HepG2 (cell line): ENCODE measurements around the gene IFNG-AS1.

Source experiments
- ESRRA ChIP-seq: sonication (generic); formaldehyde crosslinking; IDR thresholded peaks from 2 replicates; pipeline ENCODE4 v1.5.1; 2020; ENCODE audit warnings: mild to moderate bottlenecking, low read depth, missing genetic modification reagents
- ETS1 ChIP-seq: sonication (generic); formaldehyde crosslinking; IDR thresholded peaks from 2 replicates; pipeline ENCODE4 v1.4.0; 2020; ENCODE audit warnings: missing genetic modification reagents
- EZH2 ChIP-seq: conservative IDR thresholded peaks from 2 replicates; pipeline ENCODE4 v1.6.1; 2012; ENCODE audit warnings: mild to moderate bottlenecking, low read depth, low read length, moderate library complexity
- GTF2F1 ChIP-seq: fragments of 150-350 bp; IDR thresholded peaks from 2 replicates; pipeline ENCODE4 v1.6.1; 2014; ENCODE audit warnings: low read length
- MYNN ChIP-seq: sonication (generic); formaldehyde crosslinking; IDR thresholded peaks from 2 replicates; pipeline ENCODE4 v1.4.0; 2020; ENCODE audit warnings: mild to moderate bottlenecking, low read depth, missing genetic modification reagents
- POLR2AphosphoS2 ChIP-seq: IDR thresholded peaks from 2 replicates; pipeline ENCODE4 v1.6.1; 2011; ENCODE audit warnings: low read depth, low read length, improper control_type of control experiment
- PRDM4 ChIP-seq: sonication (generic); formaldehyde crosslinking; IDR thresholded peaks from 2 replicates; pipeline ENCODE4 v1.9.0; 2021; ENCODE audit warnings: missing genetic modification reagents, borderline replicate concordance
- RXRA ChIP-seq: sonication (generic); formaldehyde crosslinking; IDR thresholded peaks from 2 replicates; pipeline ENCODE4 v1.5.1; 2020; ENCODE audit warnings: missing genetic modification reagents
- TCF7 ChIP-seq: sonication (generic); IDR thresholded peaks from 2 replicates; pipeline ENCODE4 v1.6.1; 2016; ENCODE audit warnings: antibody characterized with exemption, low read depth
- ZNF274 ChIP-seq: sonication (generic); formaldehyde crosslinking; IDR thresholded peaks from 2 replicates; pipeline ENCODE4 v1.5.1; 2020; ENCODE audit warnings: mild to moderate bottlenecking, missing genetic modification reagents
- ZNF30 ChIP-seq: sonication (generic); formaldehyde crosslinking; IDR thresholded peaks from 2 replicates; pipeline ENCODE4 v1.5.0; 2020; ENCODE audit warnings: mild to moderate bottlenecking, missing genetic modification reagents
- ZNF800 ChIP-seq: sonication (generic); formaldehyde crosslinking; IDR thresholded peaks from 2 replicates; pipeline ENCODE4 v1.4.0; 2020; ENCODE audit warnings: missing genetic modification reagents
- TF ChIP-seq, protein P1 (sequence below): sonication (generic); formaldehyde crosslinking; IDR thresholded peaks from 2 replicates; pipeline ENCODE4 v1.4.0; 2020; ENCODE audit warnings: mild to moderate bottlenecking, missing genetic modification reagents
- TF ChIP-seq, protein P2 (sequence below): sonication (generic); formaldehyde crosslinking; IDR thresholded peaks from 2 replicates; pipeline ENCODE4 v1.5.0; 2020; ENCODE audit warnings: mild to moderate bottlenecking, missing genetic modification reagents, moderate library complexity

GRCh38 chr12:68028647-68029046 lies 39.4 kb downstream of the IFNG-AS1 start:
- no peak for TF ChIP-seq ZNF800 (CRISPR knock-in tag)
- no peak for TF ChIP-seq MYNN (CRISPR knock-in tag)
- no peak for TF ChIP-seq GTF2F1
- TF ChIP-seq, protein P1, sequence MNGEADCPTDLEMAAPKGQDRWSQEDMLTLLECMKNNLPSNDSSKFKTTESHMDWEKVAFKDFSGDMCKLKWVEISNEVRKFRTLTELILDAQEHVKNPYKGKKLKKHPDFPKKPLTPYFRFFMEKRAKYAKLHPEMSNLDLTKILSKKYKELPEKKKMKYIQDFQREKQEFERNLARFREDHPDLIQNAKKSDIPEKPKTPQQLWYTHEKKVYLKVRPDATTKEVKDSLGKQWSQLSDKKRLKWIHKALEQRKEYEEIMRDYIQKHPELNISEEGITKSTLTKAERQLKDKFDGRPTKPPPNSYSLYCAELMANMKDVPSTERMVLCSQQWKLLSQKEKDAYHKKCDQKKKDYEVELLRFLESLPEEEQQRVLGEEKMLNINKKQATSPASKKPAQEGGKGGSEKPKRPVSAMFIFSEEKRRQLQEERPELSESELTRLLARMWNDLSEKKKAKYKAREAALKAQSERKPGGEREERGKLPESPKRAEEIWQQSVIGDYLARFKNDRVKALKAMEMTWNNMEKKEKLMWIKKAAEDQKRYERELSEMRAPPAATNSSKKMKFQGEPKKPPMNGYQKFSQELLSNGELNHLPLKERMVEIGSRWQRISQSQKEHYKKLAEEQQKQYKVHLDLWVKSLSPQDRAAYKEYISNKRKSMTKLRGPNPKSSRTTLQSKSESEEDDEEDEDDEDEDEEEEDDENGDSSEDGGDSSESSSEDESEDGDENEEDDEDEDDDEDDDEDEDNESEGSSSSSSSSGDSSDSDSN: no peak
- TF ChIP-seq ESRRA (CRISPR knock-in tag): no peak
- TF ChIP-seq, protein P2, sequence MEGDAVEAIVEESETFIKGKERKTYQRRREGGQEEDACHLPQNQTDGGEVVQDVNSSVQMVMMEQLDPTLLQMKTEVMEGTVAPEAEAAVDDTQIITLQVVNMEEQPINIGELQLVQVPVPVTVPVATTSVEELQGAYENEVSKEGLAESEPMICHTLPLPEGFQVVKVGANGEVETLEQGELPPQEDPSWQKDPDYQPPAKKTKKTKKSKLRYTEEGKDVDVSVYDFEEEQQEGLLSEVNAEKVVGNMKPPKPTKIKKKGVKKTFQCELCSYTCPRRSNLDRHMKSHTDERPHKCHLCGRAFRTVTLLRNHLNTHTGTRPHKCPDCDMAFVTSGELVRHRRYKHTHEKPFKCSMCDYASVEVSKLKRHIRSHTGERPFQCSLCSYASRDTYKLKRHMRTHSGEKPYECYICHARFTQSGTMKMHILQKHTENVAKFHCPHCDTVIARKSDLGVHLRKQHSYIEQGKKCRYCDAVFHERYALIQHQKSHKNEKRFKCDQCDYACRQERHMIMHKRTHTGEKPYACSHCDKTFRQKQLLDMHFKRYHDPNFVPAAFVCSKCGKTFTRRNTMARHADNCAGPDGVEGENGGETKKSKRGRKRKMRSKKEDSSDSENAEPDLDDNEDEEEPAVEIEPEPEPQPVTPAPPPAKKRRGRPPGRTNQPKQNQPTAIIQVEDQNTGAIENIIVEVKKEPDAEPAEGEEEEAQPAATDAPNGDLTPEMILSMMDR: no peak
- no peak for TF ChIP-seq RXRA
- no peak for TF ChIP-seq PRDM4
- no peak for TF ChIP-seq EZH2
- no peak for TF ChIP-seq ZNF274
- no peak for TF ChIP-seq TCF7
- TF ChIP-seq POLR2AphosphoS2: no peak
- no peak for TF ChIP-seq ZNF30 (CRISPR knock-in tag)
- no peak for TF ChIP-seq ETS1
